T-cell (primary cell): ENCODE data around the gene CCDC134. TPM values are rescaled to one million over a fixed set of nuclear protein-coding genes. Genes with fewer than 3 reads are reported as not detected.

Experiments used
- ATAC-seq, 4 experiments: fragments of 200-7000 bp in 3 of 4; fragments of 150-1000 bp in 1 of 4; cut with Tn5 transposase; replicated peaks in 1 of 4; 1 replicate in 3 of 4; 2 replicates in 1 of 4; pipeline ENCODE4 v1.10.0; 2021; ENCODE audit warnings: moderate library complexity in 3 of 4, mild to moderate bottlenecking in 2 of 4, moderate number of reproducible peaks in 1 of 4
- CTCF ChIA-PET, 2 donors: fragments of 300-600 bp; sonication (Branson Sonifier 250); formaldehyde crosslinking; loops; one replicate each; lab custom pipeline; 2022; ENCODE audit warnings: antibody characterized with exemption in 2 of 2; lab: Charles Lee
- POLR2A ChIA-PET, 2 donors: fragments of 300-600 bp; sonication (Branson Sonifier 250); formaldehyde crosslinking; loops; one replicate each; lab custom pipeline; 2022; ENCODE audit warnings: antibody characterized with exemption in 2 of 2; lab: Charles Lee
- DNase-seq, 35 experiments: peaks; one replicate each; pipeline versions ENCODE4 v3.0.0 to v3.0.0-alpha.2; 2013 to 2023
- H3K27ac ChIP-seq: one replicate; pipeline ENCODE4 v1.5.1; 2013; ENCODE audit warnings: low read length
- H3K27me3 ChIP-seq, 2 experiments: replicated peaks in 1 of 2; 1 replicate in 1 of 2; 2 replicates in 1 of 2; pipeline versions ENCODE4 v1.6.1 to v1.7.0; 2013; ENCODE audit warnings: low read length in 1 of 2, mixed read lengths in 1 of 2; ENCODE audit not compliant: control insufficient read depth in 2 of 2, insufficient read depth in 2 of 2; ENCODE audit errors: extremely low read depth in 1 of 2
- H3K36me3 ChIP-seq, 2 donors: 1 replicate in 1 of 2; 2 replicates in 1 of 2; pipeline versions ENCODE4 v1.6.1 to v1.7.0; 2013; ENCODE audit warnings: low read length in 1 of 2; ENCODE audit not compliant: control insufficient read depth in 2 of 2, insufficient read depth in 1 of 2; ENCODE audit errors: extremely low read depth in 1 of 2
- H3K4me1 ChIP-seq, 2 experiments: 1 replicate in 1 of 2; 2 replicates in 1 of 2; pipeline versions ENCODE4 v1.6.1 to v1.7.0; 2013; ENCODE audit warnings: low read length in 2 of 2, mixed read lengths in 1 of 2; ENCODE audit not compliant: insufficient read depth in 2 of 2, control insufficient read depth in 1 of 2; ENCODE audit errors: extremely low read depth in 1 of 2
- H3K4me3 ChIP-seq, 2 donors: 1 replicate in 1 of 2; 2 replicates in 1 of 2; pipeline versions ENCODE4 v1.5.1 to v1.7.0; 2013; ENCODE audit warnings: mild to moderate bottlenecking in 2 of 2, low read length in 1 of 2, moderate library complexity in 1 of 2; ENCODE audit not compliant: control insufficient read depth in 1 of 2; ENCODE audit errors: extremely low read depth in 1 of 2
- H3K9me3 ChIP-seq: 2 replicates; pipeline ENCODE4 v1.7.0; 2013
- H3K27ac Mint-ChIP-seq, 2 donors: one replicate each; pipeline ENCODE4 v1.8.0; 2020 to 2021; ENCODE audit warnings: mild to moderate bottlenecking in 2 of 2, mixed read lengths in 2 of 2
- H3K27me3 Mint-ChIP-seq, 2 donors: one replicate each; pipeline ENCODE4 v1.8.0; 2021 to 2022; ENCODE audit warnings: mixed read lengths in 2 of 2
- H3K36me3 Mint-ChIP-seq: one replicate; pipeline ENCODE4 v1.8.0; 2021; ENCODE audit warnings: mixed read lengths
- H3K4me1 Mint-ChIP-seq, 3 donors: one replicate each; pipeline ENCODE4 v1.8.0; 2020 to 2022; ENCODE audit warnings: mixed read lengths in 3 of 3, mild to moderate bottlenecking in 1 of 3
- H3K4me3 Mint-ChIP-seq, 3 donors: one replicate each; pipeline ENCODE4 v1.8.0; 2020 to 2022; ENCODE audit warnings: mild to moderate bottlenecking in 3 of 3, mixed read lengths in 3 of 3, moderate library complexity in 3 of 3
- H3K9me3 Mint-ChIP-seq, 3 donors: one replicate each; pipeline ENCODE4 v1.8.0; 2020 to 2022; ENCODE audit warnings: mixed read lengths in 3 of 3
- WGBS: methylation state at CpG from one replicate; pipeline ENCODE4 v1.1.5; 2013; ENCODE audit warnings: missing lambda C conversion rate; ENCODE audit not compliant: insufficient coverage; 5-methylcytosine and 5-hydroxymethylcytosine counted together
- total RNA-seq, 35 experiments: library from RNA in 6 of 35; stranded (reverse) in 6 of 35; fragments of 120-200 nt in 1 of 35; gene quantifications; one replicate each; pipeline versions ENCODE4 v1.2.1 to v1.2.4 and lab custom pipeline; 2013 to 2026

The CCDC134 gene
- total RNA-seq, 5 donors from 2014 or later (not counting 1 experiment from before 2014, with no cell fraction given), result 14.4 to 21.7 (median 16.7) TPM

GRCh38 chr22:41775338-41775737, 25.1 kb upstream of the CCDC134 start:
- no peaks in the 10 kb centered on the region for H3K9me3 Mint-ChIP-seq
- Histone ChIP-seq H3K36me3 (no peaks in the 10 kb centered on the region), H3K9me3 (no peaks in the 10 kb centered on the region), H3K27ac (no peak overlapping the region), H3K4me1 (peaks cover 7 to 8% of the 10 kb centered on the region in 2 experiments), H3K4me3 (no peak overlapping the region), H3K27me3 (peaks cover 0 to 13% of the 10 kb centered on the region in 2 experiments)
- CTCF ChIA-PET, result interaction anchor here (0.6 to 0.8 kb wide), 2 partner anchors 28 to 198 kb away, joined by 3 read pairs; no protein-coding TSS in a partner anchor
- no peak for DNase-seq
- peaks cover 14 to 21% (median 19%) of the 10 kb centered on the region in 3 donors for H3K4me1 Mint-ChIP-seq
- POLR2A ChIA-PET, result no interaction called here
- H3K27me3 Mint-ChIP-seq, result no peaks in the 10 kb centered on the region
- H3K4me3 Mint-ChIP-seq, result no peak overlapping the region
- ATAC-seq, result no peak
- WGBS, result 94% methylated on average over 5 of the region's 5 CpGs
- H3K27ac Mint-ChIP-seq, result no peak overlapping the region
- H3K36me3 Mint-ChIP-seq, result peaks cover 3% of the 10 kb centered on the region

- Mint-ChIP-seq H3K27me3 (no peaks in the 10 kb centered on the region), H3K4me1 (peaks cover 19 to 27% (median 26%) of the 10 kb centered on the region in 3 donors), H3K4me3 (no peak overlapping the region), H3K36me3 (peaks cover 3% of the 10 kb centered on the region), H3K27ac (no peak overlapping the region), H3K9me3 (no peaks in the 10 kb centered on the region)
- no peak overlapping the region for H3K27ac ChIP-seq
- H3K36me3 ChIP-seq, result no peaks in the 10 kb centered on the region
- WGBS, result 75% methylated on average over 3 of the region's 4 CpGs
- H3K4me3 ChIP-seq, result no peak overlapping the region
- DNase-seq (no peak), ATAC-seq (no peak)
- no peaks in the 10 kb centered on the region for H3K9me3 ChIP-seq
- ChIA-PET POLR2A (interaction anchor here in 1 of 2 donors (0.5 kb wide), 1 partner anchor 27 kb away, joined by 5 read pairs; no protein-coding TSS in a partner anchor), CTCF (interaction anchor here in 1 of 2 donors (0.8 kb wide), 1 partner anchor 199 kb away, joined by 3 read pairs; no protein-coding TSS in a partner anchor)
- H3K27me3 ChIP-seq, result peaks cover 0 to 13% of the 10 kb centered on the region in 2 experiments
- peaks cover 14 to 15% of the 10 kb centered on the region in 2 experiments for H3K4me1 ChIP-seq
Measured at GRCh38 chr22:41775976-41776375, 24.5 kb upstream of the CCDC134 start.

- Histone ChIP-seq H3K9me3 (no peaks in the 10 kb centered on the region), H3K27me3 (peaks cover 0 to 13% of the 10 kb centered on the region in 2 experiments), H3K27ac (no peak overlapping the region), H3K4me1 (peaks cover 15 to 16% of the 10 kb centered on the region in 2 experiments), H3K4me3 (no peak overlapping the region), H3K36me3 (no peaks in the 10 kb centered on the region)
- no peak overlapping the region for H3K4me3 Mint-ChIP-seq
- H3K27me3 Mint-ChIP-seq, result no peaks in the 10 kb centered on the region
- ATAC-seq (no peak), DNase-seq (no peak)
- 75% methylated on average over 1 of the region's 3 CpGs for WGBS
- POLR2A ChIA-PET, result interaction anchor here in 1 of 2 donors (0.5 kb wide), 1 partner anchor 27 kb away, joined by 5 read pairs; no protein-coding TSS in a partner anchor
- H3K4me1 Mint-ChIP-seq, result peaks cover 22 to 30% (median 29%) of the 10 kb centered on the region in 3 donors
- H3K27ac Mint-ChIP-seq, result peak overlapping the region; percentile 31
- peaks cover 3% of the 10 kb centered on the region for H3K36me3 Mint-ChIP-seq
- no peaks in the 10 kb centered on the region for H3K9me3 Mint-ChIP-seq
- CTCF ChIA-PET, result interaction anchor here (0.6 to 0.8 kb wide), 3 partner anchors 20 to 199 kb away, joined by 3 to 5 read pairs (median 3); no protein-coding TSS in a partner anchor
Measured at GRCh38 chr22:41776381-41776780, 24.1 kb upstream of the CCDC134 start.

GRCh38 chr22:41777749-41778425, 22.6 kb upstream of the CCDC134 start:
- Mint-ChIP-seq H3K36me3 (peaks cover 3% of the 10 kb centered on the region), H3K27me3 (no peaks in the 10 kb centered on the region), H3K4me1 (peaks cover 36 to 45% (median 41%) of the 10 kb centered on the region in 3 donors), H3K9me3 (no peaks in the 10 kb centered on the region), H3K27ac (peak overlapping the region; percentile 39 to 44), H3K4me3 (no peak overlapping the region)
- no peak overlapping the region for H3K27ac ChIP-seq
- CTCF ChIA-PET, result interaction anchor here in 1 of 2 donors (0.6 to 1.0 kb wide), 2 partner anchors 118 to 163 kb away, joined by 3 to 4 read pairs; no protein-coding TSS in a partner anchor
- H3K9me3 ChIP-seq, result no peaks in the 10 kb centered on the region
- H3K36me3 ChIP-seq, result no peaks in the 10 kb centered on the region
- H3K4me3 ChIP-seq, result no peak overlapping the region
- ATAC-seq (no peak), DNase-seq (no peak)
- POLR2A ChIA-PET, result interaction anchor here in 1 of 2 donors (0.6 kb wide), 1 partner anchor 89 kb away, joined by 13 read pairs; no protein-coding TSS in a partner anchor
- H3K27me3 ChIP-seq, result peaks cover 0 to 9% of the 10 kb centered on the region in 2 experiments
- H3K4me1 ChIP-seq, result peaks cover 27 to 32% of the 10 kb centered on the region in 2 experiments
- 94% methylated on average over 1 of the region's 2 CpGs for WGBS

- Histone ChIP-seq H3K27ac (peak overlapping the region; percentile 95), H3K4me1 (peaks cover 27 to 47% of the 10 kb centered on the region in 2 experiments), H3K9me3 (no peaks in the 10 kb centered on the region), H3K27me3 (peaks cover 0 to 9% of the 10 kb centered on the region in 2 experiments), H3K4me3 (no peak overlapping the region), H3K36me3 (peaks cover 0 to 9% of the 10 kb centered on the region in 2 donors)
- CTCF ChIA-PET, result interaction anchor here (0.9 to 3.7 kb wide), 8 partner anchors 20 to 113 kb away, joined by 3 to 46 read pairs (median 11); partner anchors contain the start of genes CCDC134 (in 2 of the 2) and MEI1 (in 1 of the 2)
- DNase-seq (peak in 2 of 35 experiments; percentile 13 to 28), ATAC-seq (no peak)
- WGBS, result 20% methylated on average over 2 of the region's 3 CpGs
- POLR2A ChIA-PET, result interaction anchor here (0.6 to 5.0 kb wide), 11 partner anchors 10 to 657 kb away, joined by 3 to 81 read pairs (median 4); partner anchors contain the start of genes CCDC134 (in 2 of the 2) and SREBF2 (in 2 of the 2)
- H3K4me1 Mint-ChIP-seq, result peaks cover 49 to 58% (median 56%) of the 10 kb centered on the region in 3 donors
- no peaks in the 10 kb centered on the region for H3K27me3 Mint-ChIP-seq
- peaks cover 8% of the 10 kb centered on the region for H3K36me3 Mint-ChIP-seq
- H3K27ac Mint-ChIP-seq, result peak overlapping the region; percentile 100
- no peaks in the 10 kb centered on the region for H3K9me3 Mint-ChIP-seq
- H3K4me3 Mint-ChIP-seq, result peak overlapping the region; percentile 66 to 90 (median 84)
Measured at GRCh38 chr22:41779929-41780505, 20.5 kb upstream of the CCDC134 start.
